SK-N-SH treated with all-trans-retinoic acid at 6 μM for 48 hours (cell line): ENCODE data around the gene FEM1A.
"Not testable (repeated sequence)": the region's sequence is repeated elsewhere in the genome, so short reads cannot be mapped to it uniquely, and the experiment has no call there.

Source experiments
- ATAC-seq: fragments of 200-7000 bp; cut with Tn5 transposase; 3 replicates; pipeline ENCODE4 v1.9.1; 2020; ENCODE audit warnings: mild to moderate bottlenecking, moderate library complexity
- ARNTL ChIP-seq: fragments of 450-650 bp; formaldehyde crosslinking; IDR thresholded peaks from 2 replicates; pipeline ENCODE4 v1.5.0; 2020; ENCODE audit warnings: low read depth, mild to moderate bottlenecking, moderate library complexity, borderline replicate concordance
- BACH2 ChIP-seq: fragments of 250-450 bp; sonication (Bioruptor Pico); IDR thresholded peaks from 2 replicates; pipeline ENCODE4 v1.9.0; 2021; ENCODE audit warnings: mild to moderate bottlenecking, borderline replicate concordance
- CSDC2 ChIP-seq: fragments of 250-450 bp; sonication (Bioruptor Pico); IDR thresholded peaks from 2 replicates; pipeline ENCODE4 v1.5.0; 2020; ENCODE audit warnings: mild to moderate bottlenecking, moderate library complexity
- ESRRG ChIP-seq: fragments of 250-450 bp; sonication (Bioruptor Pico); IDR thresholded peaks from 2 replicates; pipeline ENCODE4 v1.6.1; 2021; ENCODE audit warnings: mild to moderate bottlenecking
- ISL1 ChIP-seq: fragments of 250-450 bp; sonication (Bioruptor Pico); IDR thresholded peaks from 2 replicates; pipeline ENCODE4 v2.1.2; 2022; ENCODE audit warnings: mild to moderate bottlenecking, moderate library complexity
- PPARA ChIP-seq: fragments of 250-450 bp; sonication (Bioruptor Pico); IDR thresholded peaks from 2 replicates; pipeline ENCODE4 v1.5.0; 2020; ENCODE audit warnings: mild to moderate bottlenecking, borderline replicate concordance
- RARB ChIP-seq: fragments of 250-450 bp; sonication (Bioruptor Pico); IDR thresholded peaks from 2 replicates; pipeline ENCODE4 v1.8.0; 2021; ENCODE audit warnings: mild to moderate bottlenecking, moderate library complexity
- SNAI2 ChIP-seq: fragments of 250-450 bp; sonication (Bioruptor Pico); IDR thresholded peaks from 2 replicates; pipeline ENCODE4 v1.5.0; 2020; ENCODE audit warnings: mild to moderate bottlenecking, moderate library complexity
- TCF4 ChIP-seq: fragments of 250-450 bp; sonication (Bioruptor Pico); IDR thresholded peaks from 2 replicates; pipeline ENCODE4 v1.8.0; 2021; ENCODE audit warnings: mild to moderate bottlenecking, moderate library complexity, borderline replicate concordance
- TOX ChIP-seq: fragments of 250-450 bp; sonication (Bioruptor Pico); IDR thresholded peaks from 2 replicates; pipeline ENCODE4 v1.8.0; 2021; ENCODE audit warnings: mild to moderate bottlenecking, moderate library complexity, borderline replicate concordance
- ZC3H10 ChIP-seq: fragments of 250-450 bp; sonication (Bioruptor Pico); IDR thresholded peaks from 2 replicates; pipeline ENCODE4 v1.5.1; 2021; ENCODE audit warnings: mild to moderate bottlenecking, moderate library complexity
- ZFP3 ChIP-seq: fragments of 250-450 bp; sonication (Bioruptor Pico); IDR thresholded peaks from 2 replicates; pipeline ENCODE4 v1.5.0; 2020; ENCODE audit warnings: mild to moderate bottlenecking, moderate library complexity
- ZFP30 ChIP-seq: fragments of 450-650 bp; formaldehyde crosslinking; IDR thresholded peaks from 2 replicates; pipeline ENCODE4 v1.5.0; 2022; ENCODE audit warnings: mild to moderate bottlenecking, moderate library complexity
- ZNF565 ChIP-seq: fragments of 450-650 bp; formaldehyde crosslinking; conservative IDR thresholded peaks from 2 replicates; pipeline ENCODE4 v1.5.0; 2020; ENCODE audit warnings: low read depth, mild to moderate bottlenecking, moderate library complexity
- ZNF70 ChIP-seq: fragments of 450-650 bp; formaldehyde crosslinking; IDR thresholded peaks from 2 replicates; pipeline ENCODE4 v1.5.0; 2020; ENCODE audit warnings: mild to moderate bottlenecking, moderate library complexity
- ZNF8 ChIP-seq: fragments of 450-650 bp; formaldehyde crosslinking; IDR thresholded peaks from 2 replicates; pipeline ENCODE4 v1.5.0; 2020; ENCODE audit warnings: mild to moderate bottlenecking, moderate library complexity
- TF ChIP-seq, protein P1 (sequence below): fragments of 250-450 bp; sonication (Bioruptor Pico); IDR thresholded peaks from 2 replicates; pipeline ENCODE4 v1.5.0; 2020; ENCODE audit warnings: mild to moderate bottlenecking, moderate library complexity
- TF ChIP-seq, protein P2 (sequence below): fragments of 250-450 bp; sonication (Bioruptor Pico); IDR thresholded peaks from 2 replicates; pipeline ENCODE4 v1.5.1; 2020; ENCODE audit warnings: low read depth, mild to moderate bottlenecking, moderate library complexity
- TF ChIP-seq, protein P3 (sequence below): fragments of 250-450 bp; sonication (Bioruptor Pico); IDR thresholded peaks from 2 replicates; pipeline ENCODE4 v1.5.1; 2021; ENCODE audit warnings: mild to moderate bottlenecking, moderate library complexity

FEM1A gene

DNA sequence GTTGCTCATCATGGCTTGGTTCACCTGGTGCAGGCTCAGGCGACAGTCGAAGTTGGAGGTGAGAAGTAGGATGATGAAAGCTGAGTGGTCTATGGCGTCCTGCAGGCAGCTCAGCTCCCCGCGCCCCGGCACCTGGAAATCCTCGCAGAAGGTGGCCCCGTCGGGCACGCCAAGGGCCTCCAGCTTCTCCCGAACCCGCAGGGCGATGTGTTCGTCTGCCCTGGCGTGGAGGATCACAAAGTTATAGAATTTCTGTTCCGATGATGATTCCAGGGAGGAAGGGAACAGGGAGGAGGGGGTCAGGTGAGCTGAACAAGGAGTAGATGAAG, 25.4 kb downstream of the FEM1A start (continued):
- TF ChIP-seq, protein P1, sequence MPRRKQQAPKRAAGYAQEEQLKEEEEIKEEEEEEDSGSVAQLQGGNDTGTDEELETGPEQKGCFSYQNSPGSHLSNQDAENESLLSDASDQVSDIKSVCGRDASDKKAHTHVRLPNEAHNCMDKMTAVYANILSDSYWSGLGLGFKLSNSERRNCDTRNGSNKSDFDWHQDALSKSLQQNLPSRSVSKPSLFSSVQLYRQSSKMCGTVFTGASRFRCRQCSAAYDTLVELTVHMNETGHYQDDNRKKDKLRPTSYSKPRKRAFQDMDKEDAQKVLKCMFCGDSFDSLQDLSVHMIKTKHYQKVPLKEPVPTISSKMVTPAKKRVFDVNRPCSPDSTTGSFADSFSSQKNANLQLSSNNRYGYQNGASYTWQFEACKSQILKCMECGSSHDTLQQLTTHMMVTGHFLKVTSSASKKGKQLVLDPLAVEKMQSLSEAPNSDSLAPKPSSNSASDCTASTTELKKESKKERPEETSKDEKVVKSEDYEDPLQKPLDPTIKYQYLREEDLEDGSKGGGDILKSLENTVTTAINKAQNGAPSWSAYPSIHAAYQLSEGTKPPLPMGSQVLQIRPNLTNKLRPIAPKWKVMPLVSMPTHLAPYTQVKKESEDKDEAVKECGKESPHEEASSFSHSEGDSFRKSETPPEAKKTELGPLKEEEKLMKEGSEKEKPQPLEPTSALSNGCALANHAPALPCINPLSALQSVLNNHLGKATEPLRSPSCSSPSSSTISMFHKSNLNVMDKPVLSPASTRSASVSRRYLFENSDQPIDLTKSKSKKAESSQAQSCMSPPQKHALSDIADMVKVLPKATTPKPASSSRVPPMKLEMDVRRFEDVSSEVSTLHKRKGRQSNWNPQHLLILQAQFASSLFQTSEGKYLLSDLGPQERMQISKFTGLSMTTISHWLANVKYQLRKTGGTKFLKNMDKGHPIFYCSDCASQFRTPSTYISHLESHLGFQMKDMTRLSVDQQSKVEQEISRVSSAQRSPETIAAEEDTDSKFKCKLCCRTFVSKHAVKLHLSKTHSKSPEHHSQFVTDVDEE (CRISPR knock-in tag) = no peak
- TF ChIP-seq ISL1 (CRISPR knock-in tag) (no peak), ZNF8 (CRISPR knock-in tag) (no peak), ZC3H10 (no peak), SNAI2 (CRISPR knock-in tag) (no peak), ZFP3 (CRISPR knock-in tag) (no peak), TOX (CRISPR knock-in tag) (no peak), RARB (CRISPR knock-in tag) (no peak)
- TF ChIP-seq, protein P2, sequence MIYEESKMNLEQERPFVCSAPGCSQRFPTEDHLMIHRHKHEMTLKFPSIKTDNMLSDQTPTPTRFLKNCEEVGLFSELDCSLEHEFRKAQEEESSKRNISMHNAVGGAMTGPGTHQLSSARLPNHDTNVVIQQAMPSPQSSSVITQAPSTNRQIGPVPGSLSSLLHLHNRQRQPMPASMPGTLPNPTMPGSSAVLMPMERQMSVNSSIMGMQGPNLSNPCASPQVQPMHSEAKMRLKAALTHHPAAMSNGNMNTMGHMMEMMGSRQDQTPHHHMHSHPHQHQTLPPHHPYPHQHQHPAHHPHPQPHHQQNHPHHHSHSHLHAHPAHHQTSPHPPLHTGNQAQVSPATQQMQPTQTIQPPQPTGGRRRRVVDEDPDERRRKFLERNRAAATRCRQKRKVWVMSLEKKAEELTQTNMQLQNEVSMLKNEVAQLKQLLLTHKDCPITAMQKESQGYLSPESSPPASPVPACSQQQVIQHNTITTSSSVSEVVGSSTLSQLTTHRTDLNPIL (CRISPR knock-in tag) = no peak

DNA sequence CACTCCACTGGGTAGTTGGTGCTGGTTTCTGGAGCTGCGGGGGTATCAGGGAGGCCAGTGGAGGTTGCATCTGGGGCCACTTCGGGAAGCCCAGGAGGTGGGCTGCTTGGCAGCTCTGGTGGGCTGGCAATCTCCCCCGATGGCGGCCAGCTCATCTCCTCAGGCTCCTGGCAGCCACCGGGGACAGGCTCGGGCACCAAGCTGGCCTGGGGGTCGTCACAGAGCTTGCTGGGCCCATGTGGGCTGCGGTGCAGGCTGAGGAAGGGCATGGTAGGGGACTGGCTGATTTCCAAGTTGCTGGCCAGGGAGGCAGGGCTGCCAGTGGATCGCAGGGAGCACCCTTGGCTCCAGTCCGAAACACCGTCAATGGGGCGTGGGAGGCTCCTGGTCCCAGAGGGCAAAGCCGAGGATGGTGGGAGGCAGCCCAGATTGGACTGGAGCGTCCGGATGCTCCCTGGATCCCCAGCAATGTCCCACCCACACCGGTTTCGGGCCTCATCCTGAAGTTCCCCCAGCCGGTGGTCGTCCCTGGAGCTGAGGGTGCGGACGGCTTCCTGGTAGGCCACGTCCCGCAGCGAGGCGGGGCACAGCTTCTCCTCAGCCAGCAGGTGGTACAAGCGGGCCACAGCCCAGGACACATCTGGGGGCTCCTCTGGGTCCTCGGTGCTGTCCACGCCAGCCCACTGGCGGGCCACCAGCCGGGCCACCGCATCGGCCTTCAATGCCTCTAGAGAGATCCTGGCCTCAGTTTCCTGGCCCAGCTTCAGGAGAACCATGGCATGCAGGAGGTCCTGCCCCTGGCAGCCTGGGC, 26.1 kb downstream of the FEM1A start:
- ATAC-seq = no peak
- TF ChIP-seq ARNTL (CRISPR knock-in tag) (no peak), ZC3H10 (no peak), PPARA (CRISPR knock-in tag) (no peak), ZFP3 (CRISPR knock-in tag) (no peak), ZNF565 (CRISPR knock-in tag) (no peak), BACH2 (no peak), TOX (CRISPR knock-in tag) (no peak), ZNF70 (CRISPR knock-in tag) (no peak), ZFP30 (no peak), ESRRG (no peak)
- TF ChIP-seq, protein P1 (CRISPR knock-in tag) = no peak
- TF ChIP-seq, protein P3, sequence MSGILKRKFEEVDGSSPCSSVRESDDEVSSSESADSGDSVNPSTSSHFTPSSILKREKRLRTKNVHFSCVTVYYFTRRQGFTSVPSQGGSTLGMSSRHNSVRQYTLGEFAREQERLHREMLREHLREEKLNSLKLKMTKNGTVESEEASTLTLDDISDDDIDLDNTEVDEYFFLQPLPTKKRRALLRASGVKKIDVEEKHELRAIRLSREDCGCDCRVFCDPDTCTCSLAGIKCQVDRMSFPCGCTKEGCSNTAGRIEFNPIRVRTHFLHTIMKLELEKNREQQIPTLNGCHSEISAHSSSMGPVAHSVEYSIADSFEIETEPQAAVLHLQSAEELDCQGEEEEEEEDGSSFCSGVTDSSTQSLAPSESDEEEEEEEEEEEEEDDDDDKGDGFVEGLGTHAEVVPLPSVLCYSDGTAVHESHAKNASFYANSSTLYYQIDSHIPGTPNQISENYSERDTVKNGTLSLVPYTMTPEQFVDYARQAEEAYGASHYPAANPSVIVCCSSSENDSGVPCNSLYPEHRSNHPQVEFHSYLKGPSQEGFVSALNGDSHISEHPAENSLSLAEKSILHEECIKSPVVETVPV (CRISPR knock-in tag) = no peak

DNA sequence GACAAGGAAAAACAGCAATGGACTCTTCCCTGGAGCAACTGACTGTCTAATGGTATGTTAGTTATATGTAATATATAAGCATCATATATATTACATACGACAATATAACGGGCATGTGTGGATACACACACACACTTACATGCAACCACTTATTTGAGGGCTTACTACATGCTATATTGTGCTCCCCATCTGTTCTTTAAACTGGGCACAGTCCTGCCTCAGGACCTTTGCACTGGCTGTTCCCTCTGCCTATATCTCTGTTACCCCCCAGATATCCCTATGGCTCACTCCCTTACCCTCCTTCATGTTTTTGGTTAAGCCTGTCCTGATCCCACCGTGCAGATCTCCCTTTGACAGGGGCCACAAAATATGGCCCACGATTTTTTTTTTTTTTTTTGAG, 29.7 kb downstream of the FEM1A start:
- ATAC-seq = no peak
- no peak for TF ChIP-seq ISL1 (CRISPR knock-in tag)
- TF ChIP-seq BACH2 = no peak
- TF ChIP-seq CSDC2 (CRISPR knock-in tag) = no peak
- no peak for TF ChIP-seq SNAI2 (CRISPR knock-in tag)
- TF ChIP-seq, protein P2 (CRISPR knock-in tag) = no peak
- TF ChIP-seq ZFP30 = no peak
- TF ChIP-seq TCF4 (CRISPR knock-in tag) = no peak
- TF ChIP-seq ESRRG = no peak
- TF ChIP-seq ZFP3 (CRISPR knock-in tag) = no peak

DNA sequence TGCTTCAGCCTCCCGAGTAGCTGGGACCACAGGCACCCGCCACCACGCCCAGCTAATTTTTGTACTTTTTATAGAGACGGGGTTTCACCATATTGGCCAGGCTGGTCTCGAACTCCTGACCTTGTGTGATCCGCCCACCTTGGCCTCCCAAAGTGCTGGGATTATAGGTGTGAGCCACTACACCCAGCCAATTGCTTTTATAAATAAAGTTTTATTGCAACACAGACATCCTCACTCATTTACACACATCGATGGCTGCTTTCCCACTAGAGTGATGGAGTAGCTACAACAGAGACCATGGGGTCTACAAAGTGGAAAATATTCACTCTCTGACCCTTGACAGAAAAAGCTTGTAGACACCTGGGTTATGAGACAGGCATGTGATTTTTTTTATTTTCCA, 30.8 kb downstream of the FEM1A start:
- not testable (repeated sequence) for ATAC-seq
